Keratinocyte (primary cell): ENCODE results near the gene ASB9. TPM values are rescaled to one million over a fixed set of nuclear protein-coding genes. Genes with fewer than 3 reads are reported as not detected.
"Not testable (repeated sequence)": the region's sequence is repeated elsewhere in the genome, so short reads cannot be mapped to it uniquely, and the experiment has no call there.

Experiments used
- DNase-seq: peaks from one replicate; pipeline ENCODE4 v3.0.0-alpha.2; 2011; ENCODE audit warnings: low read depth, missing footprints, low spot score
- FAIRE-seq: peaks from 2 replicates; lab custom pipeline; 2011; peaks lifted over from hg19 to GRCh38; lab: Jason Lieb, UNC
- H2AFZ ChIP-seq: 2 replicates; pipeline ENCODE4 v1.6.0; 2012; ENCODE audit warnings: low read length, control low read depth, inconsistent platforms; ENCODE audit not compliant: control insufficient read depth
- H3K27ac ChIP-seq: 2 replicates; pipeline ENCODE4 v1.5.1; 2011; ENCODE audit warnings: low read length; ENCODE audit not compliant: control insufficient read depth, insufficient read depth
- H3K27me3 ChIP-seq: 3 replicates; pipeline ENCODE4 v1.6.0; 2011; ENCODE audit warnings: low read length; ENCODE audit not compliant: control insufficient read depth, insufficient read depth; ENCODE audit errors: extremely low read depth
- H3K36me3 ChIP-seq, 2 experiments: 2 replicates in 1 of 2; 3 replicates in 1 of 2; pipeline ENCODE4 v1.5.1; 2011; ENCODE audit warnings: low read length in 2 of 2, mild to moderate bottlenecking in 1 of 2; ENCODE audit not compliant: control insufficient read depth in 2 of 2, insufficient read depth in 2 of 2; ENCODE audit errors: extremely low read depth in 1 of 2
- H3K4me1 ChIP-seq: 3 replicates; pipeline ENCODE4 v1.5.1; 2011; ENCODE audit warnings: low read length; ENCODE audit not compliant: control insufficient read depth, insufficient read depth; ENCODE audit errors: extremely low read depth
- H3K4me2 ChIP-seq: 3 replicates; pipeline ENCODE4 v1.6.0; 2011; ENCODE audit warnings: low read depth, low read length; ENCODE audit not compliant: control insufficient read depth, insufficient read depth; ENCODE audit errors: extremely low read depth
- H3K4me3 ChIP-seq, 3 experiments: fragments of 200-600 bp in 1 of 3; sonication (generic) in 1 of 3; 2 replicates in 2 of 3; 3 replicates in 1 of 3; pipeline ENCODE4 v1.5.1; 2011 to 2016; ENCODE audit warnings: low read length in 3 of 3, mild to moderate bottlenecking in 3 of 3, control low read depth in 2 of 3, inconsistent platforms in 1 of 3, low read depth in 1 of 3, mixed read lengths in 1 of 3, mixed run types in 1 of 3, moderate library complexity in 1 of 3; ENCODE audit not compliant: control insufficient read depth in 2 of 3, insufficient read depth in 2 of 3; ENCODE audit errors: extremely low read depth in 1 of 3
- H3K79me2 ChIP-seq: 2 replicates; pipeline ENCODE4 v1.6.0; 2012; ENCODE audit warnings: low read length; ENCODE audit not compliant: control insufficient read depth, insufficient read depth
- H3K9ac ChIP-seq: 3 replicates; pipeline ENCODE4 v1.6.0; 2011; ENCODE audit warnings: low read length; ENCODE audit not compliant: control insufficient read depth, insufficient read depth; ENCODE audit errors: extremely low read depth
- H3K9me1 ChIP-seq: 3 replicates; pipeline ENCODE4 v1.6.0; 2011; ENCODE audit warnings: low read length; ENCODE audit not compliant: control insufficient read depth, insufficient read depth; ENCODE audit errors: extremely low read depth
- H3K9me3 ChIP-seq: 2 replicates; pipeline ENCODE4 v1.5.1; 2012; ENCODE audit warnings: low read depth, low read length; ENCODE audit not compliant: control insufficient read depth
- H4K20me1 ChIP-seq: 3 replicates; pipeline ENCODE4 v1.6.0; 2011; ENCODE audit warnings: low read length; ENCODE audit not compliant: control insufficient read depth, insufficient read depth; ENCODE audit errors: extremely low read depth
- EZH2 ChIP-seq: IDR thresholded peaks from one replicate; pipeline ENCODE4 v1.6.1; 2012; ENCODE audit warnings: inconsistent platforms, mild to moderate bottlenecking, low read length, moderate library complexity
- dilution Hi-C: fragments of 300-500 bp; cut with MboI; formaldehyde crosslinking; loops from one replicate; pipeline ENCODE4 v1.7.0; 2020; ENCODE audit warnings: low sequenced_read_pairs; ENCODE audit not compliant: extremely low pct_ligation_motif_present
- polyA plus RNA-seq, 5 experiments: library from polyadenylated mRNA; depleted of rRNA in 3 of 5; stranded (reverse) in 3 of 5; stranded (forward) in 1 of 5; unstranded in 1 of 5; fragments of >200 nt; gene quantifications; 1 replicate in 1 of 5; 2 replicates in 3 of 5; 3 replicates in 1 of 5; pipeline versions ENCODE4 v1.2.1 to v1.2.3, GENCODE V29; 2011 to 2012; ENCODE audit warnings: missing spikeins in 2 of 5, low read depth in 1 of 5, low replicate concordance in 1 of 5
- TF ChIP-seq, protein P1 (sequence below), 3 experiments: IDR thresholded peaks in 1 of 3; conservative IDR thresholded peaks in 1 of 3; optimal IDR thresholded peaks in 1 of 3; 2 replicates in 2 of 3; 3 replicates in 1 of 3; pipeline versions ENCODE3 to v1.5.1; 2011; ENCODE audit warnings: low read length in 3 of 3, mild to moderate bottlenecking in 3 of 3, moderate library complexity in 2 of 3, control low read depth in 1 of 3, inconsistent platforms in 1 of 3; ENCODE audit not compliant: insufficient read depth in 2 of 3; ENCODE audit errors: extremely low read depth in 1 of 3

ASB9 gene
- polyA plus RNA-seq, 1 donor (not counting 4 experiments of a cell fraction or from before 2014, with no cell fraction given): 0.66 TPM

DNA sequence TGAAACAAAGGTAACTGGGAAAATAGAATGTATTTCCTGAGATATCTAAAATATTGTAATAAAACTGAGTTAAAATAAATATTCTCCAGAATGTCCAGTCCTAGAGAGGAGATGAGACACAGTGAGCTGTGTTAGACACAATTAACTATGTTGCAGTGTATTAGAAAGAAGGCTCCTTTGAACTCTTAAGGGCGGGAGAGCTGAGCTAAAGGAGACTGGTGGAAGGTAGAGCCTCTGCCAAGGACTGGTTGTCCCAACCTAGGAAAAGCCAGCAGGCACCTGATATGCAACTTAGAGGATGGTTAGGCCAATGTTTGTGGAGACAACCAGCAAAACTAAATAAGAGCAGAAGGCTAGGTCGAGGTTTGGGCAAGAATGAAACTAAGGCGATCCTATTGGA is 41.2 kb upstream of the ASB9 start:
- TF ChIP-seq, protein P1, sequence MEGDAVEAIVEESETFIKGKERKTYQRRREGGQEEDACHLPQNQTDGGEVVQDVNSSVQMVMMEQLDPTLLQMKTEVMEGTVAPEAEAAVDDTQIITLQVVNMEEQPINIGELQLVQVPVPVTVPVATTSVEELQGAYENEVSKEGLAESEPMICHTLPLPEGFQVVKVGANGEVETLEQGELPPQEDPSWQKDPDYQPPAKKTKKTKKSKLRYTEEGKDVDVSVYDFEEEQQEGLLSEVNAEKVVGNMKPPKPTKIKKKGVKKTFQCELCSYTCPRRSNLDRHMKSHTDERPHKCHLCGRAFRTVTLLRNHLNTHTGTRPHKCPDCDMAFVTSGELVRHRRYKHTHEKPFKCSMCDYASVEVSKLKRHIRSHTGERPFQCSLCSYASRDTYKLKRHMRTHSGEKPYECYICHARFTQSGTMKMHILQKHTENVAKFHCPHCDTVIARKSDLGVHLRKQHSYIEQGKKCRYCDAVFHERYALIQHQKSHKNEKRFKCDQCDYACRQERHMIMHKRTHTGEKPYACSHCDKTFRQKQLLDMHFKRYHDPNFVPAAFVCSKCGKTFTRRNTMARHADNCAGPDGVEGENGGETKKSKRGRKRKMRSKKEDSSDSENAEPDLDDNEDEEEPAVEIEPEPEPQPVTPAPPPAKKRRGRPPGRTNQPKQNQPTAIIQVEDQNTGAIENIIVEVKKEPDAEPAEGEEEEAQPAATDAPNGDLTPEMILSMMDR (optimal IDR thresholded peaks at IDR 0.05 in 1 of 3, IDR thresholded peaks at IDR 0.05 in 1 of 3, conservative IDR thresholded peaks at IDR 0.05 in 1 of 3; ENCODE audit: extremely low read depth in 1 of 3, insufficient read depth in 2 of 3, low read length in 3 of 3): no peak
- TF ChIP-seq EZH2: no peak
- no peak overlapping the region for H3K4me2 ChIP-seq
- H3K9me1 ChIP-seq: no peaks in the 10 kb centered on the region
- DNase-seq (no peak), FAIRE-seq (no peak)
- H3K4me1 ChIP-seq: no peaks in the 10 kb centered on the region
- no peaks in the 10 kb centered on the region for H3K36me3 ChIP-seq
- dilution Hi-C loops: no loop called here
- H3K27me3 ChIP-seq: no peaks in the 10 kb centered on the region
- H3K79me2 ChIP-seq: no peaks in the 10 kb centered on the region
- H3K4me3 ChIP-seq: no peak overlapping the region
- no peaks in the 10 kb centered on the region for H4K20me1 ChIP-seq
- H3K27ac ChIP-seq: no peak overlapping the region
- H2AFZ ChIP-seq: no peak overlapping the region
- no peaks in the 10 kb centered on the region for H3K9me3 ChIP-seq
- no peak overlapping the region for H3K9ac ChIP-seq

DNA sequence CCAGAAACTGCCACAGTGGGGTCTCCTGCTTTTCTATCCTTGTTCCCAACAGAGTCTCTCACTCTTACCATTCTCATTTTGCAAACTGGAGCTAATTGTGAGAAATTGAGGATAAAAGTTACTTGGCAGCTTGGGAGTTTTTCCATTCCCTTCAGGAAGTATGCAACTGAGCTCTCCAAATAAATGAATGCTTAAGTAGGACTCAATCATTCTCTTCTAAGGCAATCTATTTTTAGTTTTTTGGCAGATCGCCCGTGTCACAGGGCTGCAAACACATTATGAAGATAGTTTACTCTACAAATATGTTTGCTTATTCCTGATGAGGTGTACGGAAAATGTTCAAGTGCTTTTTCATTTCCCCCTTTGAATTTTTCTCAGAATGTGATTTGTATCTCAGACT is 40.2 kb upstream of the ASB9 start:
- dilution Hi-C loops: no loop called here

DNA sequence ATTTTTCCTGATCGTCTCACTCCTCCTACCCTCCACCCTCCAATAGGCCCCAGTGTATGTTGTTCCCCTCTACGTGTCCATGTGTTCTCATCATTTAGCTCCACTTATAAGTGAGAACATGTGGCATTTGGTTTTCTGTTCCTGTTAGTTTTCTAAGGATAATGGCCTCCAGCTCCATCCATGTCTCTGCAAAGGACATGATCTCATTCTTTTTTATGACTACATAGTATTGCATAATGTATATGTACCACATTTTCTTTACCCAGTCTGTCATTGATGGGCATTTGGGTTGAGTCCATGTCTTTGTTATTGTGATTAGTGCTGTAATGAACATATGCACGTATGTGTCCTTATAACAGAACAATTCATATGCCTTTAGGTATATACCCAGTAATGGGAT is 36.0 kb upstream of the ASB9 start:
- H3K27me3 ChIP-seq, H3K9me3 ChIP-seq, H3K9me1 ChIP-seq, FAIRE-seq, H3K36me3 ChIP-seq, DNase-seq, H2AFZ ChIP-seq, dilution Hi-C loops, H3K9ac ChIP-seq, H3K27ac ChIP-seq, H3K4me3 ChIP-seq, H3K79me2 ChIP-seq, H4K20me1 ChIP-seq, H3K4me1 ChIP-seq, H3K4me2 ChIP-seq: not testable (repeated sequence)

More for the DNA sequence above, 40.2 kb upstream of the ASB9 start:
- FAIRE-seq (no peak), DNase-seq (no peak)
- Histone ChIP-seq H3K9me3 (no peaks in the 10 kb centered on the region), H3K27ac (no peak overlapping the region), H3K9me1 (no peaks in the 10 kb centered on the region), H3K27me3 (no peaks in the 10 kb centered on the region), H3K4me3 (no peak overlapping the region), H3K36me3 (no peaks in the 10 kb centered on the region), H2AFZ (no peak overlapping the region), H3K79me2 (no peaks in the 10 kb centered on the region), H3K4me2 (no peak overlapping the region), H3K9ac (no peak overlapping the region), H4K20me1 (no peaks in the 10 kb centered on the region), H3K4me1 (no peaks in the 10 kb centered on the region)
- TF ChIP-seq, protein P1 (optimal IDR thresholded peaks at IDR 0.05 in 1 of 3, IDR thresholded peaks at IDR 0.05 in 1 of 3, conservative IDR thresholded peaks at IDR 0.05 in 1 of 3; ENCODE audit: extremely low read depth in 1 of 3, insufficient read depth in 2 of 3, low read length in 3 of 3): no peak
- TF ChIP-seq EZH2: no peak
